GM23248 (cell line): ENCODE measurements around the gene RSAD2.

Experiments used
- EZH2 ChIP-seq: fragments of 200-600 bp; sonication (generic); IDR thresholded peaks from 2 replicates; pipeline ENCODE4 v1.6.1; 2018; ENCODE audit warnings: antibody characterized with exemption, mild to moderate bottlenecking; ENCODE audit not compliant: insufficient read depth, poor library complexity, severe bottlenecking
- EZH2phosphoT487 ChIP-seq: fragments of 200-600 bp; sonication (generic); IDR thresholded peaks from 2 replicates; pipeline ENCODE4 v1.6.1; 2018; ENCODE audit warnings: antibody characterized with exemption, moderate library complexity, mild to moderate bottlenecking, low read depth; ENCODE audit not compliant: insufficient read depth

GRCh38 chr2:6855860-6856547, 21.6 kb upstream of the RSAD2 start:
- no peak for TF ChIP-seq EZH2
- TF ChIP-seq EZH2phosphoT487: no peak
